ENCODE measurements around the gene RETNLB.

RETNLB gene, protein sequence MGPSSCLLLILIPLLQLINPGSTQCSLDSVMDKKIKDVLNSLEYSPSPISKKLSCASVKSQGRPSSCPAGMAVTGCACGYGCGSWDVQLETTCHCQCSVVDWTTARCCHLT

GRCh38 chr3:108757404-108757982, at the start of gene RETNLB:
RETNLB (minus strand) TSS chr3:108757410; CDS start chr3:108757185, 225 bp downstream.
- no peak for DNase-seq (ENCODE audit: low spot score)

DNA sequence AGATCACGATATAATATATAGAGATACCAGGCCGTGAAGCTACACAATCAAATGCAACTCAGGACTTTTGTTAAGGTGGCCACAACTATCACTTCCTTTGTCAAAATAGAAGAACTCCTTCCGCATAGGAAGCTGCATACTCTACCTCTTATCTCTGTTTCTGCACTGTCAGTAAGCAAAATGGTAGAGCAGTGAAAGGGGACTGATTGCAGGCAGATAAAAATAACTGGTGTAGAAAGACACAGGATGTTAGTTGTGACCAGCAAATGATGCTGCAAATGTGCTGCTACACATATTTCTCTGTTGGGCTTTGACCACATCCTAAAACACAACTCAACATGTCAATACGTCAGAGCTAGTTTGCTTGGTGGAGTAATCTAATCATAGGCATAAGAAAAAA, 49.1 kb upstream of the RETNLB start:
- DNase-seq (ENCODE audit: low spot score): no peak

GRCh38 chr3:108804966-108805365, 47.8 kb upstream of the RETNLB start:
- DNase-seq (ENCODE audit: low spot score): peak; percentile 41

DNA sequence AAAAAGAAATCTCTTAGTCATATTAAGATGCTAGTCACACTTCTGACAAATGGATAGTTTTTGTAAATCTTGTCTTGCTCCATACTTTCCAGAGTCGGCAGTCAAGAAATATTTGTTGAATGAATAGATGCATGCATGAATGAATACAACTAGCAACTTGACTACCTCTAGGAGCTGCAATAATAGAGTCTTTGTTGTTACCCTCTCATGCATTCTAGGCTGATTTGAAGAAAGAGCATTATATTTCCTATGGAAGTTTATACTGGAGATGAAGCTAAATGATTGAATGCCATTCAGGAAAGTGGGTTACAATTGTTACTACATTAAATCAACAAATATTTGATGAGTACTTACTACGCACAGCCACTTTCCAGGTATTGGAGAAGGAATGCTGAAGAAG, 47.2 kb upstream of the RETNLB start:
- DNase-seq (ENCODE audit: low spot score): peak; percentile 95

DNA sequence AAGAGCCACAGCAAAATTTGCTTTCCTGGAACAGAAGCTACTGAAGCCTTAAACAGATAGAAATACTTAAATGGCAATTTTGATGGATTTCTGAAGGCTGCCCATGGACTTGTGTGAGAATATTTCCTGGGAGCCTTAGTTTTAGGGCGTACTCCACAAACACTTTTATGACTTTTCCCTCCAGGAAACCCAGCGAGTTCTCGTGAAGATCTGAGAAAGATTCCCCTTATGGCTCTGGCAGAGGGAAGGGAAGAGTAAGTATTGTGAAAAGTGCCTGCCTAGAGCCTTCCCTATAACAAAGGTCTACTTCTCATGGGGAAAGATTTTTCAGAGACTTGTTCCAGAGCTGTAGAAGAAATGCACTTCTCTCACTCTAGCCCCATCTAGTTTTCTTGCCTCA, 34.3 kb upstream of the RETNLB start:
- DNase-seq (ENCODE audit: low spot score): no peak

DNA sequence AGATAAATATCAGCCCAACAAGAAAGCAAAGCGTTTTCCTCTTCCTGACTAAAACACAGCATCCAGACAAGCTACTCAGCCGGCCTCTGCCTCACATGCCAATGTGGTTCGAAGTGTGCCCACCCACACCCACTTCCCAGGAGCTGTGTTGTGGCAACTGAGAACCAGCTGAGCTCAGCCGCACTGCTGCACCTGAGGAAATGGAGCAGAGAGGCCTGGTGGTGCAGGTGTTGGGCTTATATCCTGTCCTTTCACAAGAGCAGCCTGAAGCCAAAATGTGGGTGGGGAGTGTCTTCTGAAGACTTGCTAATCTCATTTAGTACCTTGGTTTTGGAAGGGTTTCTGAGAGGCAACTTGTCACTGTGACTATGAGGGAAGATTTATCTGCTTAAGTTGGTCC, 23.0 kb upstream of the RETNLB start:
- DNase-seq (ENCODE audit: low spot score): no peak

- no peak for DNase-seq (ENCODE audit: low spot score)
Measured at GRCh38 chr3:108779496-108779895, 22.3 kb upstream of the RETNLB start.

DNA sequence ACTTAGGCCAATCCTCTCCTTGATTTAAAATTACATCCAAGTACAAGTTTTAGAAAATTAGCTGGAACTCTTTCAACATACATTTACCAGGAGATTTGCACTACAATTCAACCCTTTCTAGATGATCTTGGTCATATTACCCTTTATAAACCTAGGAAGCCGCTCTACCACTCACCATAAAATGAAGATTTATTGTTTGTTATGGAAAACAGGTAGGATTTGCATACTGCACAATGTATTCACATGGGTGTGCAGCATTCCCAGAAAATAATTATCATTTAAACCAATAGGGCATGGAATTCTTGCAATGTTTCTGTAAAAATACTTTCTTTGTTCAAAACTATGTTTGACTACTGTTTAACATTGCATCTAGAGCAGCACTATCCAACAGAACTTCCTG, 18.4 kb upstream of the RETNLB start:
- DNase-seq (ENCODE audit: low spot score): no peak

DNA sequence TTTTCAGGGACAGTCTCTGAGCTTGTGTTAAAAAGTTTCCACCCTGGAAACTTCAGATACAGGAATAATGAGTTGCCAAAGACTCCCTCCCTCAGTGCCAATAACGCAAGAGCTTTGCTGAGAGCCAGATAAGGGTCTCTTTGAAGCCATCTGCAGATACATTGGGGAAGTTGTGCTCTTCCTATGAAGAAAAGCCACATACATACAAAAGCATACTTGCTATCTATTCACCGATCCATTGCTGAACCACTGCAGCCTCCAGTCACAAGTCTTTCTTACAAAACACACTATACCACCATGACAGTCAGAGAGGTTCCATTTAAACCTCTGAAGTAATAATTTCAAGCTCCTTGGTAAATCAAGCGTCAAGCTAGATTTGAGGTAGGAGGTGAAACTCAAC, 10.0 kb upstream of the RETNLB start:
- DNase-seq (ENCODE audit: low spot score): no peak

GRCh38 chr3:108755686-108756085, 1.5 kb downstream of the RETNLB start:
- DNase-seq (ENCODE audit: low spot score): no peak

GRCh38 chr3:108744762-108745161, 12.4 kb downstream of the RETNLB start:
- DNase-seq (ENCODE audit: low spot score): no peak

DNA sequence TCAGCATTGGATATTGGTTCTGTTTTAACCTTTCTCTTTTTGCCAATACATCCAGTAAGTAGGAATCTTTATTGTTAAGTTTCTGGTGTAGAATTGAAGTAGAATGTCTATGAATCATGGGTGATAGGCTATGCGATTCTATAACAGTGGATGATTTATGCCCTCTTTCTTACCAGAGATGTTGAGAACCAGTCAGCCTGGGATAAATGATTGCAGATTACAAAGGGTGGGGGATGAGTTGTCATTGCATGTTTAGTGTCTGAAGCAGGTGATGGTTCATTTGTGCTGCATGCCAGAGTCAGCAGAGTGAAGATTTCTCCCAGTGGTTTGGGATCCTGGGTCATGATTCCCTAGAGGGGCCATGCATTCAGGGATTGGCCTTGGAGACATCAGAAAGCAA, 14.3 kb downstream of the RETNLB start:
- DNase-seq (ENCODE audit: low spot score): no peak

DNA sequence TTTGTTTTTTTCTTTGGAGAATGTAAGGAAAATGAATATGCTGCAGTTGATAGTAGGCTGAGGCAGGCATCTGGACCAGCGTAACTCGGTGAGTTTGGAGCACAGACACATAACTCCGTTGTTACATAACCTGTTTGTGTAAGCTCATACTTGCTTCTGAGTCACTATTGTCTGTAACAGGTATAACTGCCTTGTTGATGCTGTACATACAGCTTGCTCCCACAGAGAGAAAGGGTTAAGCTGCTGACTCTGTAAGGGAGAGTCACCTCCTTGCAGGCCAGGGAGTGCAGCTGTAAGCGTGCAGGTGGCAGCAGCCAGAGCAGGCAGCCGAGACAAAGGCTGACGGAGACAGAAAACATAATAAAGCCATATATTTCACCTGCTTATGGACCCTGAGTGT, 20.4 kb downstream of the RETNLB start:
- DNase-seq (ENCODE audit: low spot score): no peak

GRCh38 chr3:108728934-108729333, 28.3 kb downstream of the RETNLB start:
- no peak for DNase-seq (ENCODE audit: low spot score)

DNA sequence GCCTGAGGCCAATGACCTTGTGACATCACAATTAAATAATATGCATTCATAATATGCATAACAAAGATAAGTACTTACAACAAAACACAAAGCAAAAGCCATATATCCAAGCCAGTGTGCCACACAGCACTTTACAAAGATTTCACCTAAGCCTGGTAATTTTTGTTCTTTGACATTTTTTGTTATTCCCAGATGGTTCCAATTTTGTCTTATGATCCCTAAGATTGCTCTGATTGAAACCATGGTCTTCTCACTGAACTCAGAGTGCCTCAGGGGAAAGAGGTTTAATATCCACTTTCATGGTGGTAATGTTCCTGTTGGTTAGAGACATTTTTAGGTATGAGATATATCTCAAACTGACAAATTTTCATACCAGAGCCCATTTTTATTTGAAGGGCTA, 29.1 kb downstream of the RETNLB start:
- no peak for DNase-seq (ENCODE audit: low spot score)

DNA sequence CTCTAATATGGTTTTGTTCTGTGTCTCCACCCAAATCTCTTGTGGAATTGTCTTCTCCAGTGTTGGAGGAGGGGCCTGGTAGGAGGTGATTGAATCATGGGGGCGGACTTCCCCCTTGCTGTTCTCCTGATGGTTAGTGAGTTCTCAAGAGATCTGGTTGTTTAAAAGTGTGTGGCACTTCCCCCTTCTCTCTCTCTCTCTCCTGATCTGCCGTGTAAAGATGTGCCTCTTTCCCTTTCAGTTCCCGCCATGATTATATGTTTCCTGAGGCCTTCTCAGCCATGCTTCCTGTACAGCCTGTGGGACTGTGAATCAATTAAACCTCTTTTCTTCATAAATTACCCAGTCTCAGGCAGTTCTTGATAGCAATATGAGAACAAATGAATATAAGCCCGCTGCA, 33.1 kb downstream of the RETNLB start:
- no peak for DNase-seq (ENCODE audit: low spot score)

DNA sequence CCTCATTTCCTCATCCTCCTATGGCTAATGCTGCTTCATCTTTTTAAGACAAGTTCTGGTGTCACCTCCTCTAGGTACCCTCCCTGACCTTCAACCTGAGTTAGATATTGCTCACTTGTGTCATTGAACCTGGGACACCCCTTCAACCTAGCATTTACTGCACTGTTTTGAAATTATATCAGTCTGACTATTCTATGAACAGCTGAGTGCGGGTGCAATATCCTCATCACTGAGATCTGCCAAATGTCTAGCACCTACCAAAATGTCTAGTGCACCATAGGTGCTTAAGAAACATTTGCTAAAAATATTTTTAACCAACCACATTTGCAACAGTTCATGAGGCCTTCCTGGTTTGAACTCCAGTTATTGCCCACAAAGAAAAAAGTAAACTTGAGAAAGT, 34.5 kb downstream of the RETNLB start:
- DNase-seq (ENCODE audit: low spot score): no peak

- no peak for DNase-seq (ENCODE audit: low spot score)
Measured at GRCh38 chr3:108719178-108719806, 37.9 kb downstream of the RETNLB start.

DNA sequence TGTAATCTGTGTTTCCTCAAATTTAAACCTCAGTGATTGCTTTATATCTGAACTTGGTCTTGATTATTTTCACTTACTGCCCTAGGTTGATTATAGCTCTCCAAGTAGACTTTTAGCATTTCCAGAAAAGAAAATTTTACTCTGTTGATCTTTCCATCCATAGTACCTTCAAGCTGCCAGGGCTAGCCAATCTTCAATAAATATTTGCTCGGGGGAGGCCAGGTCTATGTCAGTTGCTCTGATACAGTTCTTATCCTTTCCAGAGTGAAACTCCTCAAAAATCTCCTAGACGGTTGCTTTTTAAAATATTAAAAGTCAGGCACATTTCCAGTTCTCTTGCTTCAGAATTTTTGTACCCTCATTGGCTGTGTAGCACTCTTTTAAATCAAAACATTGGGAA, 38.8 kb downstream of the RETNLB start:
- no peak for DNase-seq (ENCODE audit: low spot score)

DNA sequence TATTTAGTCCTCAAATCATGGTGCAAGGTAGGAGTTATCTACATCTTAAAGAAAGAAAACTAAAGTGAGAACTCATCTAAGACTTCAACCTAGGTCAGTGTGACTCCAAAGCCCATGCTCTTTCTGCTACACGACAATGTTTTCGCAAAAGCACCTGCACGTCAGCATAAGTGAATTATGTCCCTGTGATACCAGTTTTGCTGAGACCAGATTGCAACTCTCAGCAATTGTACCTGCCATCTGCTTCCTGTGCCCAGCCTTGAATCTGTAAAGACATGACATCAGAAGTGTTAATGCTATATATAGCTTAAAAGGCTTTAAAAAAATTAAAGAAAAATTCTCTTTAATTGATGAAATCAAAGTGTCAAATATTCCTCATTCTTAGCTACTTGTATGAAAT, 43.4 kb downstream of the RETNLB start:
- no peak for DNase-seq (ENCODE audit: low spot score)

DNA sequence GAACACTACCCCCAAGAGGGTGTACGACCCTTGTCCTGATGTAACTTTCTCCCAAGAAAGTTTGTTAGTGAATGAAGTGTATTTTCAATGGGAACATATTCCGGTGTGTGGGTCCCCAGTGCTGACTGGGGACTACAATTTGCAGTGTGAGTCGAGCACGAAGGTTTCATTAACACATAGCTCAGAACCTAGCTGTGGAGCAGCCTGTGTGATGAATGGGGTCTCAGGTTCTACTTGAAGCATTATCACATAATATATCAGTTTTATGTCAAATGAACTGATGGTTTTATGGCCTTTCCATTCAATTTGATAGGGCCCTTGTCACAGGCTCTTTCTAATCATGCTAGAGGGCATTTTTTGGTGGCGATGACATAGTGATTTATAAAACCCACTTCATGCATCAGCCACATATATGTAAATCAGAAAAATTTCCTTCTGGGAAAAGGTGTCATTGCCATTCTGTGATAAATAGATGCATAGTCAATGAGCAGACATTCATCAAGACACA, 44.1 kb downstream of the RETNLB start:
- no peak for DNase-seq (ENCODE audit: low spot score)

Data from COLO829 (cell line).